IgD-negative memory B cell (primary cell): ENCODE results near the gene DNMT3A. TPM values are rescaled to one million over a fixed set of nuclear protein-coding genes. Genes with fewer than 3 reads are reported as not detected.
A peak's percentile ranks its signal among the peaks of the same experiment; 100 is the strongest.

Experiments
- H3K27ac Mint-ChIP-seq, 3 donors: one replicate each; pipeline ENCODE4 v1.8.0; 2020 to 2022; ENCODE audit warnings: mild to moderate bottlenecking in 3 of 3, mixed read lengths in 3 of 3, moderate library complexity in 1 of 3
- H3K27me3 Mint-ChIP-seq: one replicate; pipeline ENCODE4 v1.8.0; 2021; ENCODE audit warnings: mixed read lengths
- H3K36me3 Mint-ChIP-seq: one replicate; pipeline ENCODE4 v1.8.0; 2020; ENCODE audit warnings: mild to moderate bottlenecking, mixed read lengths
- H3K4me1 Mint-ChIP-seq, 3 donors: one replicate each; pipeline ENCODE4 v1.8.0; 2020 to 2022; ENCODE audit warnings: mixed read lengths in 3 of 3, mild to moderate bottlenecking in 1 of 3
- H3K4me3 Mint-ChIP-seq, 4 donors: one replicate each; pipeline ENCODE4 v1.8.0; 2020 to 2022; ENCODE audit warnings: mild to moderate bottlenecking in 4 of 4, mixed read lengths in 4 of 4, moderate library complexity in 3 of 4
- H3K9me3 Mint-ChIP-seq, 3 donors: one replicate each; pipeline ENCODE4 v1.8.0; 2020 to 2021; ENCODE audit warnings: mixed read lengths in 3 of 3, mild to moderate bottlenecking in 1 of 3
- polyA plus RNA-seq: library from polyadenylated mRNA; unstranded; fragments of 300-500 nt; fragmentation: Illumina TruSeq; gene quantifications from one replicate; pipeline ENCODE4 v1.2.3, GENCODE V29; 2021

The DNMT3A gene
- polyA plus RNA-seq, 1 donor from 2014 or later = 4.9 TPM

DNA sequence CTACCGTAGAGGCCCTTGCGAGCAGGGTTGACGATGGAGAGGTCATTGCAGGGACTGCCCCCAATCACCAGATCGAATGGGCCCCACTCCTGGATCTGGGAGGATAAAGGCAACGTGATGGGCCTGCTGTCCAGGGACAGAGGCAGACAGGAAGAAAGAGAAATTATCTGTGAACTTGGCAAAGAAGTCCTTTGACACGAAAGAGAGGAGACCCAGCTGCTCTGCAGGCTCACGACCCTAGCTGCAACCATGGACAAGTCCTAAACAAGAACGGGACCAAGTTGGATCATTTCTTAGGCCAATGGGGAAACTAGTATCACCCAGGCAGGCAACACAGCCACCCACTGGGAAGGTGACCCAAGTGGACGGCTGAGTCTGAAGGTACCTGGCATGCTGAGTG lies 101.1 kb downstream of the DNMT3A start:
- Mint-ChIP-seq H3K27ac (no peak overlapping the region), H3K36me3 (peaks cover 16% of the 10 kb centered on the region), H3K9me3 (no peaks in the 10 kb centered on the region), H3K4me3 (no peak overlapping the region), H3K27me3 (no peaks in the 10 kb centered on the region), H3K4me1 (no peaks in the 10 kb centered on the region)

- H3K27ac Mint-ChIP-seq = no peak overlapping the region
- H3K9me3 Mint-ChIP-seq = no peaks in the 10 kb centered on the region
- H3K27me3 Mint-ChIP-seq = no peaks in the 10 kb centered on the region
- peaks cover 20% of the 10 kb centered on the region for H3K36me3 Mint-ChIP-seq
- H3K4me3 Mint-ChIP-seq = no peak overlapping the region
- peaks cover 0 to 2% (median 0%) of the 10 kb centered on the region in 3 donors for H3K4me1 Mint-ChIP-seq
These were observed 102.8 kb downstream of the DNMT3A start for GRCh38 chr2:25238920-25239319.

GRCh38 chr2:25237764-25238163 lies 104.0 kb downstream of the DNMT3A start:
- H3K27ac Mint-ChIP-seq = peak overlapping the region in 1 of 3 donors; percentile 39
- peaks cover 26% of the 10 kb centered on the region for H3K36me3 Mint-ChIP-seq
- peaks cover 0 to 2% (median 0%) of the 10 kb centered on the region in 3 donors for H3K4me1 Mint-ChIP-seq

GRCh38 chr2:25236736-25237135 lies 105.0 kb downstream of the DNMT3A start:
- H3K36me3 Mint-ChIP-seq = peaks cover 22% of the 10 kb centered on the region
- no peak overlapping the region for H3K4me3 Mint-ChIP-seq
- H3K9me3 Mint-ChIP-seq = no peaks in the 10 kb centered on the region
- H3K27me3 Mint-ChIP-seq = no peaks in the 10 kb centered on the region
- peaks cover 0 to 2% (median 0%) of the 10 kb centered on the region in 3 donors for H3K4me1 Mint-ChIP-seq
- H3K27ac Mint-ChIP-seq = no peak overlapping the region

More at GRCh38 chr2:25237764-25238163, 104.0 kb downstream of the DNMT3A start:
- Mint-ChIP-seq H3K27me3 (no peaks in the 10 kb centered on the region), H3K4me3 (no peak overlapping the region), H3K9me3 (no peaks in the 10 kb centered on the region)

DNA sequence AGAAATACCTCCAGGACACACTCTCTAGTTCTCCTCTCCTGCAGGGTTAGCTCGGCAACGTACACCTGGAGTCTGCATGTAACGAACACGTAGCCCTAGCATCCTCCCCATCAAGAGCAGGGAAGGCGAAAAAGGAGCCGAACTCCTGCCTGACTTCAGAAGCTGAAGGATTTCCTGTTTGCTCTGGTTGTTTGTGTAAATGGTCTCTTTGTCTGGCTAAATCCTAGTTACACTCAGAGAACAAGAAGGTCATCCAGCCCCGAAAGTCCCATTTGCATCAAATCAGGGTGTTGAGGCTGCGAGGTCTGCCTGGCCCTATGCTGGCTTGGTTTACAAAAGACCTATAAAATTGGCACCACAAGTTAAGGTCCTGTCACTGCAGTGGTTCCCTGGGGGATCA lies 107.0 kb downstream of the DNMT3A start:
- Mint-ChIP-seq H3K27me3 (no peaks in the 10 kb centered on the region), H3K36me3 (peaks cover 12% of the 10 kb centered on the region), H3K4me3 (no peak overlapping the region), H3K4me1 (peaks cover 0 to 2% (median 0%) of the 10 kb centered on the region in 3 donors), H3K9me3 (no peaks in the 10 kb centered on the region), H3K27ac (no peak overlapping the region)

- H3K36me3 Mint-ChIP-seq = peaks cover 10% of the 10 kb centered on the region
- no peak overlapping the region for H3K27ac Mint-ChIP-seq
- peaks cover 0 to 2% (median 0%) of the 10 kb centered on the region in 3 donors for H3K4me1 Mint-ChIP-seq
- H3K9me3 Mint-ChIP-seq = no peaks in the 10 kb centered on the region
- H3K27me3 Mint-ChIP-seq = no peaks in the 10 kb centered on the region
- H3K4me3 Mint-ChIP-seq = no peak overlapping the region
These were observed 107.7 kb downstream of the DNMT3A start for GRCh38 chr2:25233916-25234605.

- H3K9me3 Mint-ChIP-seq = no peaks in the 10 kb centered on the region
- peaks cover 10% of the 10 kb centered on the region for H3K36me3 Mint-ChIP-seq
- H3K27ac Mint-ChIP-seq = peak overlapping the region in 2 of 3 donors; percentile 6 to 50
- peaks cover 0 to 2% (median 2%) of the 10 kb centered on the region in 3 donors for H3K4me1 Mint-ChIP-seq
- no peaks in the 10 kb centered on the region for H3K27me3 Mint-ChIP-seq
- no peak overlapping the region for H3K4me3 Mint-ChIP-seq
These were observed 109.4 kb downstream of the DNMT3A start for GRCh38 chr2:25232248-25232825.

GRCh38 chr2:25230948-25231311 lies 110.8 kb downstream of the DNMT3A start:
- no peak overlapping the region for H3K4me3 Mint-ChIP-seq

GRCh38 chr2:25230198-25230947 lies 111.4 kb downstream of the DNMT3A start:
- Mint-ChIP-seq H3K4me3 (no peak overlapping the region), H3K4me1 (peaks cover 0 to 11% (median 2%) of the 10 kb centered on the region in 3 donors), H3K27me3 (no peaks in the 10 kb centered on the region), H3K36me3 (peaks cover 10% of the 10 kb centered on the region), H3K27ac (peak overlapping the region in 1 of 3 donors; percentile 43), H3K9me3 (no peaks in the 10 kb centered on the region)

More at GRCh38 chr2:25230948-25231311, 110.8 kb downstream of the DNMT3A start:
- Mint-ChIP-seq H3K27ac (no peak overlapping the region), H3K36me3 (peaks cover 10% of the 10 kb centered on the region), H3K27me3 (no peaks in the 10 kb centered on the region), H3K9me3 (no peaks in the 10 kb centered on the region), H3K4me1 (peaks cover 0 to 10% (median 2%) of the 10 kb centered on the region in 3 donors)

DNA sequence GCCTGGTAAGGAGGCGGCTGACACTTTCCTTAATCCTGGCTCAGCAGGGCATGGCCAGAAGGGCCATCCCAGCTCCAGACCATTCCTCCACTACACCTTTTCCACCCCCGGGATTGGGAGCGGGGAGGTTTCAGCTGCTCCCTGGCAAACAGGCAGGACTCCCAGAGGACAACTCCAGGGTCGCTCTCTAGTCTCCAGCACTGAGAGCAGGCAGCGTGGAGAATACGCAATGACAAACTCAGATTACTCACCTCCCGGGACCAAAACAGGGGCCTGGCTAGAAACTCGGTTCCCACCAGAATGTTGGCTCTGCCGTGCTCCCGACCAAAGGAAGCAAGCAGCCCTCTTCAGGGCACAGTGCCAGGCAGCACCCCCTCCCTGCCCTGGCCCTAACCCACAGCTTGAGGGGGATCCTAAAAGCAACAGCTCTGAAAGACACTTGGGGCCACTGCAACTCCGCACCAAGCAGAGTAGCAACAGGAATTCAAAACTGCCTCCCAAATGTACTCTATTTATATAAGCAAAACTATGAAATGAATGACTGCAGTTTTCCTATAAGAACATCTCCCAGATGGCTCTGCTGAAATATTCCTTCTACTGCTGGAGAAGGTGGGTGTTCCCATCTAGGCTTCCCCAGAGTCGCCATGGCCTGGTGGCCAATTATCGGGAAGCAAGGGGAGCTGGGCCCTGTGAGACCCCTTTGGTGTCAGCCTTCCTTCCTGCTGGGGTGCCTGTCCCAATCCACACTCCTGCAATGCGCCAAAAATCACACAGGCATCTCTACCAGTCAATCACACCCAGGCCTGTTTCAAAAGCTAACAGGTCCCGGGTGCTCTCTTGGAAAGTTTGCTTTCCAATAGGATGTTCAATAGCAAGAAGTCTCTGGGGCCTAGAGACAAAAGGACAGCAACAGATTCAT lies 112.2 kb downstream of the DNMT3A start:
- Mint-ChIP-seq H3K36me3 (peaks cover 10% of the 10 kb centered on the region), H3K27ac (peak overlapping the region in 2 of 3 donors; percentile 16 to 67), H3K4me3 (no peak overlapping the region), H3K27me3 (no peaks in the 10 kb centered on the region), H3K4me1 (peaks cover 0 to 11% (median 2%) of the 10 kb centered on the region in 3 donors), H3K9me3 (no peaks in the 10 kb centered on the region)

DNA sequence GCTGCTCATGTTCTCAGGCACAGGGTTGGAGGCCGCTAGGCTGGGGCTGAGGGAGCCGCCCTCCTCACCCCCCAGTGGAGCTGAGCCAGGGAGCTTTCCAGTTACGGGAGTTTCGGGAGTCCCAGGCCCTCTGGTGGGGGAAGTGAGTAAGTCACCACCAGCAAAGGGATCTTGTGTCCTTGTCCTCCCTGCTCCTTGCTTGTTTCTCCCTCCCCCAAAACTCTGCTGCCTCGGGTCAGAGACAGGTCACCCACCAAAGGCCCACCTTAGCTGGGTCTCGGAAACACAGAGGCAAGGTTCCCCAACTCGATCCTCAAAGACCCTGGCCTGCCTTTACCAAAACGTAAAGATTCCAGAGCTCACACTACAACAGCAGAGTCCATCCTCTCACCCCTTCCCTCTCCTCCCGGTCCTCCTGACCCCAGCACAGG lies 112.9 kb downstream of the DNMT3A start:
- Mint-ChIP-seq H3K9me3 (no peaks in the 10 kb centered on the region), H3K4me3 (peak overlapping the region in 1 of 4 donors; percentile 58), H3K27ac (peak overlapping the region in 1 of 3 donors; percentile 67), H3K36me3 (peaks cover 6% of the 10 kb centered on the region), H3K27me3 (no peaks in the 10 kb centered on the region), H3K4me1 (peaks cover 0 to 11% (median 2%) of the 10 kb centered on the region in 3 donors)

GRCh38 chr2:25227576-25227975 lies 114.1 kb downstream of the DNMT3A start:
- Mint-ChIP-seq H3K36me3 (no peaks in the 10 kb centered on the region), H3K27ac (no peak overlapping the region), H3K4me3 (no peak overlapping the region), H3K4me1 (peaks cover 0 to 11% (median 2%) of the 10 kb centered on the region in 3 donors), H3K27me3 (no peaks in the 10 kb centered on the region), H3K9me3 (no peaks in the 10 kb centered on the region)

GRCh38 chr2:25226827-25227226 lies 114.9 kb downstream of the DNMT3A start:
- Mint-ChIP-seq H3K4me3 (no peak overlapping the region), H3K27me3 (no peaks in the 10 kb centered on the region), H3K27ac (peak overlapping the region in 1 of 3 donors; percentile 63), H3K4me1 (peaks cover 0 to 11% (median 2%) of the 10 kb centered on the region in 3 donors), H3K36me3 (peaks cover under 1% of the 10 kb centered on the region), H3K9me3 (no peaks in the 10 kb centered on the region)

- peaks cover 4% of the 10 kb centered on the region for H3K27me3 Mint-ChIP-seq
- no peak overlapping the region for H3K27ac Mint-ChIP-seq
- H3K4me1 Mint-ChIP-seq = peaks cover 0 to 12% (median 11%) of the 10 kb centered on the region in 3 donors
- peaks cover 2% of the 10 kb centered on the region for H3K36me3 Mint-ChIP-seq
- H3K9me3 Mint-ChIP-seq = no peaks in the 10 kb centered on the region
- H3K4me3 Mint-ChIP-seq = no peak overlapping the region
These were observed 119.1 kb downstream of the DNMT3A start for GRCh38 chr2:25222477-25223121.
